ENCODE results near the gene GCH1. TPM values are rescaled to one million over a fixed set of nuclear protein-coding genes. Genes with fewer than 3 reads are reported as not detected.

The GCH1 gene
- polyA plus RNA-seq (2011; rRNA removed), result 0.82 and 1.3 TPM in 2 replicates
- polyA minus RNA-seq (2011; rRNA and poly(A)+ RNA removed), result 0.43 and 1.4 TPM in 2 replicates

- ChIA-PET POLR2A (no interaction called here), CTCF (interaction anchor here (1.2 to 1.9 kb wide), 3 partner anchors 9 to 74 kb away, joined by 3 to 6 read pairs (median 3); no protein-coding TSS in a partner anchor)
- TF ChIP-seq CTCF (IDR thresholded peaks at IDR 0.05; ENCODE audit: insufficient read depth, low read depth, low read length), result peak; percentile 43; the same call in 1 of the 2 replicates
- H3K36me3 ChIP-seq (ENCODE audit: control insufficient read depth, insufficient read depth, low read length), result no peaks in the 10 kb centered on the region
- peaks cover 6% of the 10 kb centered on the region for H3K27me3 ChIP-seq (ENCODE audit: control insufficient read depth, insufficient read depth, low read length)
- H3K4me3 ChIP-seq (ENCODE audit: low read depth, low read length), result peak within 1 kb of the TSS; percentile 79
- DNase-seq (ENCODE audit: low read depth), result no peak
Observed at GRCh38 chr14:54902521-54903420, at the start of gene GCH1. TSS of gene GCH1 (minus strand) at chr14:54902826. CDS start at chr14:54902663, 163 bp downstream.

- Histone ChIP-seq H3K36me3 (ENCODE audit: control insufficient read depth, insufficient read depth, low read length) (no peaks in the 10 kb centered on the region), H3K27me3 (ENCODE audit: control insufficient read depth, insufficient read depth, low read length) (no peaks in the 10 kb centered on the region), H3K4me3 (ENCODE audit: low read depth, low read length) (no peak overlapping the region)
- POLR2A ChIA-PET, result no interaction called here
- CTCF ChIA-PET, result no interaction called here
- no peak for DNase-seq (ENCODE audit: low read depth)
- no peak for TF ChIP-seq CTCF (IDR thresholded peaks at IDR 0.05; ENCODE audit: insufficient read depth, low read depth, low read length)
Observed at GRCh38 chr14:54947230-54947629, 44.6 kb upstream of the GCH1 start.

GRCh38 chr14:54946500-54946899, 43.9 kb upstream of the GCH1 start:
- POLR2A ChIA-PET, result no interaction called here
- no peak for TF ChIP-seq CTCF (IDR thresholded peaks at IDR 0.05; ENCODE audit: insufficient read depth, low read depth, low read length)
- H3K4me3 ChIP-seq (ENCODE audit: low read depth, low read length), result no peak overlapping the region
- CTCF ChIA-PET, result interaction anchor here (0.6 kb wide), 1 partner anchor 575 kb away, joined by 3 read pairs; no protein-coding TSS in a partner anchor
- no peak for DNase-seq (ENCODE audit: low read depth)
- H3K27me3 ChIP-seq (ENCODE audit: control insufficient read depth, insufficient read depth, low read length), result no peaks in the 10 kb centered on the region
- no peaks in the 10 kb centered on the region for H3K36me3 ChIP-seq (ENCODE audit: control insufficient read depth, insufficient read depth, low read length)

- POLR2A ChIA-PET, result no interaction called here
- CTCF ChIA-PET, result interaction anchor here (0.6 kb wide), 1 partner anchor 37 kb away, joined by 3 read pairs; no protein-coding TSS in a partner anchor
- no peaks in the 10 kb centered on the region for H3K27me3 ChIP-seq (ENCODE audit: control insufficient read depth, insufficient read depth, low read length)
- TF ChIP-seq CTCF (IDR thresholded peaks at IDR 0.05; ENCODE audit: insufficient read depth, low read depth, low read length), result no peak
- no peak overlapping the region for H3K4me3 ChIP-seq (ENCODE audit: low read depth, low read length)
- no peak for DNase-seq (ENCODE audit: low read depth)
- H3K36me3 ChIP-seq (ENCODE audit: control insufficient read depth, insufficient read depth, low read length), result no peaks in the 10 kb centered on the region
Observed at GRCh38 chr14:54944737-54945391, 42.2 kb upstream of the GCH1 start.

GRCh38 chr14:54942913-54943312, 40.3 kb upstream of the GCH1 start:
- POLR2A ChIA-PET, result no interaction called here
- Histone ChIP-seq H3K27me3 (ENCODE audit: control insufficient read depth, insufficient read depth, low read length) (no peaks in the 10 kb centered on the region), H3K36me3 (ENCODE audit: control insufficient read depth, insufficient read depth, low read length) (no peaks in the 10 kb centered on the region), H3K4me3 (ENCODE audit: low read depth, low read length) (no peak overlapping the region)
- no peak for TF ChIP-seq CTCF (IDR thresholded peaks at IDR 0.05; ENCODE audit: insufficient read depth, low read depth, low read length)
- CTCF ChIA-PET, result no interaction called here
- DNase-seq (ENCODE audit: low read depth), result no peak

Data from BJ (cell line).